OCI-LY1 (cell line): ENCODE results near the gene CORO2B.

Experiments used
- H2AFZ ChIP-seq: fragments of 200-600 bp; sonication (generic), shearing (Covaris generic); 2 replicates; pipeline ENCODE4 v1.6.0; 2014; ENCODE audit warnings: antibody characterized with exemption, mild to moderate bottlenecking, low read length
- H3F3A ChIP-seq: fragments of 200-600 bp; sonication (generic), shearing (Covaris generic); 2 replicates; pipeline ENCODE4 v1.6.0; 2014; ENCODE audit warnings: mild to moderate bottlenecking, antibody characterized with exemption, low read length, moderate library complexity; ENCODE audit not compliant: insufficient read depth
- H3K27ac ChIP-seq: fragments of 200-600 bp; sonication (generic); 2 replicates; pipeline ENCODE4 v1.5.1; 2014; ENCODE audit warnings: low read length, mixed run types, mild to moderate bottlenecking, low read depth; ENCODE audit not compliant: poor library complexity, severe bottlenecking
- H3K27me3 ChIP-seq: fragments of 200-600 bp; sonication (generic); 2 replicates; pipeline ENCODE4 v1.6.0; 2014; ENCODE audit warnings: antibody characterized with exemption, mild to moderate bottlenecking, low read length, moderate library complexity; ENCODE audit not compliant: insufficient read depth
- H3K36me3 ChIP-seq: fragments of 200-600 bp; sonication (generic); 2 replicates; pipeline ENCODE4 v1.6.1; 2014; ENCODE audit warnings: mild to moderate bottlenecking, antibody characterized with exemption, low read length, moderate library complexity, mixed read lengths; ENCODE audit not compliant: insufficient read depth
- H3K4me1 ChIP-seq: fragments of 200-600 bp; sonication (generic); 2 replicates; pipeline ENCODE4 v1.5.1; 2014; ENCODE audit warnings: mild to moderate bottlenecking, low read length, moderate library complexity; ENCODE audit not compliant: insufficient read depth, severe bottlenecking
- H3K4me2 ChIP-seq: fragments of 200-600 bp; sonication (generic), shearing (Covaris generic); 2 replicates; pipeline ENCODE4 v1.6.1; 2014; ENCODE audit warnings: low read length
- H3K4me3 ChIP-seq: fragments of 200-600 bp; sonication (generic); 2 replicates; pipeline ENCODE4 v1.5.1; 2014; ENCODE audit warnings: low read length, low read depth, mild to moderate bottlenecking, mixed read lengths; ENCODE audit not compliant: poor library complexity, severe bottlenecking
- H3K79me2 ChIP-seq: fragments of 200-600 bp; shearing (Covaris generic); 2 replicates; pipeline ENCODE4 v1.6.1; 2016; ENCODE audit warnings: mixed run types, low read length, mixed read lengths; ENCODE audit not compliant: insufficient read depth
- H3K9ac ChIP-seq: fragments of 200-600 bp; sonication (generic), shearing (Covaris generic); 2 replicates; pipeline ENCODE4 v1.6.1; 2014; ENCODE audit warnings: mild to moderate bottlenecking, low read length, mixed read lengths
- H3K9me2 ChIP-seq: fragments of 200-600 bp; sonication (generic), shearing (Covaris generic); 2 replicates; pipeline ENCODE4 v1.6.1; 2014; ENCODE audit warnings: low read depth, mild to moderate bottlenecking, low read length, mixed read lengths
- H3K9me3 ChIP-seq: fragments of 200-600 bp; shearing (Covaris generic); 2 replicates; pipeline ENCODE4 v1.6.1; 2014; ENCODE audit warnings: low read length, mixed read lengths
- H4K20me1 ChIP-seq: fragments of 200-600 bp; sonication (generic), shearing (Covaris generic); 2 replicates; pipeline ENCODE4 v1.6.0; 2016; ENCODE audit warnings: mild to moderate bottlenecking, low read length; ENCODE audit not compliant: insufficient read depth
- CTCF ChIP-seq: fragments of 200-600 bp; sonication (generic), shearing (Covaris generic); IDR thresholded peaks from 2 replicates; pipeline ENCODE4 v1.5.1; 2017; ENCODE audit warnings: mild to moderate bottlenecking, antibody characterized with exemption, low read length, moderate library complexity, mixed read lengths
- EZH2 ChIP-seq: fragments of 200-600 bp; sonication (generic), shearing (Covaris generic); IDR thresholded peaks from 2 replicates; pipeline ENCODE4 v1.8.0; 2017; ENCODE audit warnings: borderline replicate concordance, mixed run types, mild to moderate bottlenecking, antibody characterized with exemption, low read length, moderate library complexity, mixed read lengths

Gene CORO2B

GRCh38 chr15:68694111-68694510, 115.3 kb downstream of the CORO2B start:
- Histone ChIP-seq H3K36me3 (no peaks in the 10 kb centered on the region), H3K27me3 (no peaks in the 10 kb centered on the region; the same call in 1 of the 2 replicates), H3K4me1 (no peaks in the 10 kb centered on the region), H3K27ac (no peak overlapping the region), H3K4me3 (no peak overlapping the region), H4K20me1 (no peaks in the 10 kb centered on the region), H3K9me3 (no peaks in the 10 kb centered on the region), H3K9me2 (no peaks in the 10 kb centered on the region), H2AFZ (no peak overlapping the region), H3K9ac (no peak overlapping the region), H3K79me2 (no peaks in the 10 kb centered on the region), H3K4me2 (no peak overlapping the region), H3F3A (no peaks in the 10 kb centered on the region)
- TF ChIP-seq EZH2: no peak
- no peak for TF ChIP-seq CTCF

DNA sequence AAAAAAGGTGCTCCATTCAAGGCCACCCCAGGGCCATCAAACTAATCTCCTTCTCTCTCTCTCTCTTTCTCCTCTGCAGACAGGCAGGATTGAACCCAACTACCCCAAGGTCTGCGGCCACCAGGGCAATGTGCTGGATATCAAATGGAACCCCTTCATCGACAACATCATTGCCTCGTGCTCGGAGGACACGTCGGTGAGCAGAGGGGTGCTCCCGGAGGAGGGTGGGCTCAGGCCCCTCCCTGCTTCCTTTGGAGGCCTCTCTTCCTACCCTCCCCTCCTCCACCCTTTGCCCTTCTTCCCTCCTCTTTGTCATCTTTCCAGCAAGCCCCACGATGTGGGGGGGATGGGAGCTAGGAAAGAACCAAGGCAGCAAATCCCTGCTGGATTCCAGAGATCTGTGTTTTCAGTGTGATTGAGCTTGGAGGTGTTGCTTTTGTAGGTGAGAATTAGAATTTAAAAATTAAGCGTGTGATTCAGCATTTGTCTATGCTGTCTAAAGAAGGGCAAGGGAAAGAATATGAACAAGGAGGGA, 116.3 kb downstream of the CORO2B start:
- H3K27me3 ChIP-seq: no peaks in the 10 kb centered on the region; the same call in 1 of the 2 replicates
- H3K4me3 ChIP-seq: no peak overlapping the region
- H3K27ac ChIP-seq: no peak overlapping the region
- TF ChIP-seq CTCF (no peak), EZH2 (no peak)
- no peak overlapping the region for H2AFZ ChIP-seq
- no peak overlapping the region for H3K4me2 ChIP-seq
- H3K79me2 ChIP-seq: no peaks in the 10 kb centered on the region
- no peaks in the 10 kb centered on the region for H3F3A ChIP-seq
- H3K4me1 ChIP-seq: no peaks in the 10 kb centered on the region
- H3K36me3 ChIP-seq: no peaks in the 10 kb centered on the region
- H3K9me2 ChIP-seq: no peaks in the 10 kb centered on the region
- no peaks in the 10 kb centered on the region for H4K20me1 ChIP-seq
- no peak overlapping the region for H3K9ac ChIP-seq
- H3K9me3 ChIP-seq: no peaks in the 10 kb centered on the region

DNA sequence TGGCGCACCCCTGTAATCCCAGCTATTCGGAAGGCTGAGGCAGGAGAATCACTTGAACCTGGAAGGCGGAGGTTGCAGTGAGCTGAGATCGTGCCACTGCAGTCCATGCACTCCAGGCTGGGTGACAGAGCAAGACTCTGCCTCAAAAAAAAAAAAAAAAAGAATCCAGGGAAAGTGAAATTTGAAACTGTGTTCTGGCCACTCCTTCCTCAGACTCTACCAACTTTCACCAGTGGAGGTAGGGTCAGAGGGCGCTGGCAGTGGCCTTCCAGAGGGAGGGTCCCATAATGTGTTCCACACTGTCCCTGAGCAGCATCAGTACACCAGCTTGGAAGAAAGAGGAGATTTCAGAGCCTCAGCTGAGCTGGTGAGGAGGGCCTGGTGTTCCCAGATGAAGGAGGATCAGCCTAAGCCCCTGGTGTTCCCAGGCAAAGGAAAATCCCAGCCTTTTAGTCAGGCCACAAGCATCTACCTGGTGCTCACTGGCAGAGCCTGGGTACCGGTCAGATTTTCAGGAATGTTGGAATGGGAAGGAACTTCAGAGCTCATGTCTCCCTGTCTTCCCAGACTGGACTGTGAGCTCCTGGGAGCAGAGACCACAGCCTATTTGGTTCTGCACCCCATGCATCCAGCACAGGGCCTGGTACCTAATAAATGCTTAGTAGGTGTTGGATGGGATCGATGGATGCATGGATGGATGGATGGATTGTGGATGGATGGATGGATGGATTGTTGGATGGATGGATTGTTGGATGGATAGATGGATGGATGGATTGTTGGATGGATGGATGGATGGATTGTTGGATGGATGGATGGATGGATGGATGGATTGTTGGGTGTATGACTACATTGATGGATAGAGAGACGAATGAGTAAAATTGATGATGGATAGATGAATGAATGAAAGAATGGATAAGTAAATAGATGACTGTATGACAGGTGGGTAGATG, 117.9 kb downstream of the CORO2B start:
- Histone ChIP-seq H3F3A (no peaks in the 10 kb centered on the region), H3K4me1 (no peaks in the 10 kb centered on the region), H4K20me1 (no peaks in the 10 kb centered on the region), H3K27me3 (no peaks in the 10 kb centered on the region; the same call in 1 of the 2 replicates), H3K36me3 (no peaks in the 10 kb centered on the region), H3K27ac (no peak overlapping the region), H3K4me3 (no peak overlapping the region), H3K9ac (no peak overlapping the region), H3K9me3 (no peaks in the 10 kb centered on the region), H3K9me2 (no peaks in the 10 kb centered on the region), H3K4me2 (no peak overlapping the region), H2AFZ (no peak overlapping the region), H3K79me2 (no peaks in the 10 kb centered on the region)
- TF ChIP-seq EZH2: no peak
- no peak for TF ChIP-seq CTCF
